ENCODE data around the gene ZNF699. TPM values are rescaled to one million over a fixed set of nuclear protein-coding genes. Genes with fewer than 3 reads are reported as not detected.

ZNF699 gene
- total and polyA plus RNA-seq, 2 of the 13 experiments (the other 11 are each of a cell fraction or from before 2014, with no cell fraction given), result 0.33 to 2.2 TPM

- TF ChIP-seq, protein P1, sequence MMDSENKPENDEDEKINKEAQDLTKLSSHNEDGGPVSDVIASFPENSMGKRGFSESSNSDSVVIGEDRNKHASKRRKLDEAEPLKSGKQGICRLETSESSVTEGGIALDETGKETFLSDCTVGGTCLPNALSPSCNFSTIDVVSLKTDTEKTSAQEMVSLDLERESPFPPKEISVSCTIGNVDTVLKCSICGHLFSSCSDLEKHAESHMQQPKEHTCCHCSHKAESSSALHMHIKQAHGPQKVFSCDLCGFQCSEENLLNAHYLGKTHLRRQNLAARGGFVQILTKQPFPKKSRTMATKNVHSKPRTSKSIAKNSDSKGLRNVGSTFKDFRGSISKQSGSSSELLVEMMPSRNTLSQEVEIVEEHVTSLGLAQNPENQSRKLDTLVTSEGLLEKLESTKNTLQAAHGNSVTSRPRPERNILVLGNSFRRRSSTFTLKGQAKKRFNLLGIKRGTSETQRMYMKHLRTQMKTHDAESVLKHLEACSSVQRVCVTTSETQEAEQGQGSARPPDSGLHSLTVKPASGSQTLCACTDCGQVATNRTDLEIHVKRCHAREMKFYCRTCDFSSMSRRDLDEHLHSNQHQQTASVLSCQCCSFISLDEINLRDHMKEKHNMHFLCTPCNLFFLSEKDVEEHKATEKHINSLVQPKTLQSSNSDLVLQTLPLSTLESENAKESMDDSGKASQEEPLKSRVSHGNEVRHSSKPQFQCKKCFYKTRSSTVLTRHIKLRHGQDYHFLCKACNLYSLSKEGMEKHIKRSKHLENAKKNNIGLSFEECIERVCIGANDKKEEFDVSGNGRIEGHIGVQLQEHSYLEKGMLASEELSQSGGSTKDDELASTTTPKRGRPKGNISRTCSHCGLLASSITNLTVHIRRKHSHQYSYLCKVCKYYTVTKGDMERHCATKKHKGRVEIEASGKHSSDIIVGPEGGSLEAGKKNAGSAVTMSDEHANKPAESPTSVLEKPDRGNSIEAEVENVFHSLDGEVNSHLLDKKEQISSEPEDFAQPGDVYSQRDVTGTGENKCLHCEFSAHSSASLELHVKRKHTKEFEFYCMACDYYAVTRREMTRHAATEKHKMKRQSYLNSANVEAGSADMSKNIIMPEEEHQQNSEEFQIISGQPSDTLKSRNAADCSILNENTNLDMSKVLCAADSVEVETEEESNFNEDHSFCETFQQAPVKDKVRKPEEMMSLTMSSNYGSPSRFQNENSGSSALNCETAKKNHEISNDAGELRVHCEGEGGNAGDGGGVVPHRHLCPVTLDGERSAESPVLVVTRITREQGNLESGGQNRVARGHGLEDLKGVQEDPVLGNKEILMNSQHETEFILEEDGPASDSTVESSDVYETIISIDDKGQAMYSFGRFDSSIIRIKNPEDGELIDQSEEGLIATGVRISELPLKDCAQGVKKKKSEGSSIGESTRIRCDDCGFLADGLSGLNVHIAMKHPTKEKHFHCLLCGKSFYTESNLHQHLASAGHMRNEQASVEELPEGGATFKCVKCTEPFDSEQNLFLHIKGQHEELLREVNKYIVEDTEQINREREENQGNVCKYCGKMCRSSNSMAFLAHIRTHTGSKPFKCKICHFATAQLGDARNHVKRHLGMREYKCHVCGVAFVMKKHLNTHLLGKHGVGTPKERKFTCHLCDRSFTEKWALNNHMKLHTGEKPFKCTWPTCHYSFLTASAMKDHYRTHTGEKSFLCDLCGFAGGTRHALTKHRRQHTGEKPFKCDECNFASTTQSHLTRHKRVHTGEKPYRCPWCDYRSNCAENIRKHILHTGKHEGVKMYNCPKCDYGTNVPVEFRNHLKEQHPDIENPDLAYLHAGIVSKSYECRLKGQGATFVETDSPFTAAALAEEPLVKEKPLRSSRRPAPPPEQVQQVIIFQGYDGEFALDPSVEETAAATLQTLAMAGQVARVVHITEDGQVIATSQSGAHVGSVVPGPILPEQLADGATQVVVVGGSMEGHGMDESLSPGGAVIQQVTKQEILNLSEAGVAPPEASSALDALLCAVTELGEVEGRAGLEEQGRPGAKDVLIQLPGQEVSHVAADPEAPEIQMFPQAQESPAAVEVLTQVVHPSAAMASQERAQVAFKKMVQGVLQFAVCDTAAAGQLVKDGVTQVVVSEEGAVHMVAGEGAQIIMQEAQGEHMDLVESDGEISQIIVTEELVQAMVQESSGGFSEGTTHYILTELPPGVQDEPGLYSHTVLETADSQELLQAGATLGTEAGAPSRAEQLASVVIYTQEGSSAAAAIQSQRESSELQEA (CRISPR knock-in tag; IDR thresholded peaks at IDR 0.05; ENCODE audit: not compliant biosample characterization), result no peak
- no peak for TF ChIP-seq FOXP1 (IDR thresholded peaks at IDR 0.05)
- TF ChIP-seq FOXP1 (CRISPR knock-in tag; IDR thresholded peaks at IDR 0.05), result no peak
- TF ChIP-seq ZNF274 (CRISPR knock-in tag; IDR thresholded peaks at IDR 0.05), result no peak
- no peak for TF ChIP-seq NR3C1 (CRISPR knock-in tag; IDR thresholded peaks at IDR 0.05)
- no peak for TF ChIP-seq ZNF160 (CRISPR knock-in tag; IDR thresholded peaks at IDR 0.05)
- TF ChIP-seq MEIS2 (CRISPR knock-in tag; IDR thresholded peaks at IDR 0.05), result no peak
- TF ChIP-seq ZNF660 (CRISPR knock-in tag; IDR thresholded peaks at IDR 0.05; ENCODE audit: borderline replicate concordance, low read depth), result no peak
- TF ChIP-seq, protein P2, sequence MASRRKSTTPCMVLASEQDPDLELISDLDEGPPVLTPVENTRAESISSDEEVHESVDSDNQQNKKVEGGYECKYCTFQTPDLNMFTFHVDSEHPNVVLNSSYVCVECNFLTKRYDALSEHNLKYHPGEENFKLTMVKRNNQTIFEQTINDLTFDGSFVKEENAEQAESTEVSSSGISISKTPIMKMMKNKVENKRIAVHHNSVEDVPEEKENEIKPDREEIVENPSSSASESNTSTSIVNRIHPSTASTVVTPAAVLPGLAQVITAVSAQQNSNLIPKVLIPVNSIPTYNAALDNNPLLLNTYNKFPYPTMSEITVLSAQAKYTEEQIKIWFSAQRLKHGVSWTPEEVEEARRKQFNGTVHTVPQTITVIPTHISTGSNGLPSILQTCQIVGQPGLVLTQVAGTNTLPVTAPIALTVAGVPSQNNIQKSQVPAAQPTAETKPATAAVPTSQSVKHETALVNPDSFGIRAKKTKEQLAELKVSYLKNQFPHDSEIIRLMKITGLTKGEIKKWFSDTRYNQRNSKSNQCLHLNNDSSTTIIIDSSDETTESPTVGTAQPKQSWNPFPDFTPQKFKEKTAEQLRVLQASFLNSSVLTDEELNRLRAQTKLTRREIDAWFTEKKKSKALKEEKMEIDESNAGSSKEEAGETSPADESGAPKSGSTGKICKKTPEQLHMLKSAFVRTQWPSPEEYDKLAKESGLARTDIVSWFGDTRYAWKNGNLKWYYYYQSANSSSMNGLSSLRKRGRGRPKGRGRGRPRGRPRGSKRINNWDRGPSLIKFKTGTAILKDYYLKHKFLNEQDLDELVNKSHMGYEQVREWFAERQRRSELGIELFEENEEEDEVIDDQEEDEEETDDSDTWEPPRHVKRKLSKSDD (CRISPR knock-in tag; IDR thresholded peaks at IDR 0.05; ENCODE audit: low read depth), result no peak
- TF ChIP-seq ZNF441 (CRISPR knock-in tag; IDR thresholded peaks at IDR 0.05; ENCODE audit: borderline replicate concordance), result no peak
- no peak for TF ChIP-seq ZNF12 (CRISPR knock-in tag; IDR thresholded peaks at IDR 0.05)
- TF ChIP-seq GATAD2A (CRISPR knock-in tag; IDR thresholded peaks at IDR 0.05), result no peak
- no peak for TF ChIP-seq SMARCC2 (IDR thresholded peaks at IDR 0.05)
- no peak for TF ChIP-seq ZNF224 (CRISPR knock-in tag; IDR thresholded peaks at IDR 0.05)
- TF ChIP-seq EHMT2 (IDR thresholded peaks at IDR 0.05; ENCODE audit: borderline replicate concordance, low read depth, low read length), result no peak
- no peak for TF ChIP-seq ZNF816 (CRISPR knock-in tag; IDR thresholded peaks at IDR 0.05; ENCODE audit: borderline replicate concordance)
- TF ChIP-seq EP300 (IDR thresholded peaks at IDR 0.05; ENCODE audit: low read depth in 2 of 2, low read length in 2 of 2), result no peak
- no peak for TF ChIP-seq EP300 (CRISPR knock-in tag; IDR thresholded peaks at IDR 0.05; ENCODE audit: borderline replicate concordance)
- 0 out of 2 replicates have a peak, but pooled peaks have one; percentile 46 for TF ChIP-seq ZNF563 (CRISPR knock-in tag; IDR thresholded peaks at IDR 0.05)
- TF ChIP-seq KLF13 (CRISPR knock-in tag; IDR thresholded peaks at IDR 0.05), result no peak
- TF ChIP-seq ARNTL (CRISPR knock-in tag; IDR thresholded peaks at IDR 0.05), result no peak
Measured at GRCh38 chr19:9323919-9324583, 14.4 kb upstream of the ZNF699 start, which contains the start of gene ZNF559 (continued).
